Pulmonary artery endothelial cell (primary cell): ENCODE results near the gene SLC27A2. TPM values are rescaled to one million over a fixed set of nuclear protein-coding genes. Genes with fewer than 3 reads are reported as not detected.
A peak's percentile ranks its signal among the peaks of the same experiment; 100 is the strongest.
"Not testable (repeated sequence)": the region's sequence is repeated elsewhere in the genome, so short reads cannot be mapped to it uniquely, and the experiment has no call there.

ENCODE experiments used
- DNase-seq: peaks from one replicate; pipeline ENCODE4 v3.0.0-alpha.2; 2011; ENCODE audit warnings: low read depth, low spot score
- total RNA-seq: library from RNA; depleted of rRNA; stranded (reverse); fragments of >200 nt; gene quantifications from 2 replicates; pipeline ENCODE4 v1.2.3, GENCODE V29; 2014

SLC27A2 gene
- total RNA-seq = 0.11 TPM in 1 of 2 replicates, not detected in the other

DNA sequence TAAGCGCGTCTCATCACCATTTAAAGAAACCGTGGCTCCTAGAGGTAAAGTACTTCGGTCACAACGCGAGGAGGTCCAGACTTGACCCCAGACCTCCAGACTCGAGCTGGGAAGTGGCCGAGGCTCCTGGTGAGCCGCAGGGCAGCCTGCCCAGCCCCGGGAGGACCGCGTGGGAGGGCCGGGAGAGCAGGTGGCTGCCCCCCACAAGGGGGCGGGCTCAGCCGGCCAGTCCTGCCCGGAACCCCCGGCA lies at the start of gene SLC27A2:
Gene SLC27A2 (plus strand): TSS at position 228 of the 250 bp plus-strand sequence. CDS start 232 bp downstream, outside the sequence.
- no peak for DNase-seq

DNA sequence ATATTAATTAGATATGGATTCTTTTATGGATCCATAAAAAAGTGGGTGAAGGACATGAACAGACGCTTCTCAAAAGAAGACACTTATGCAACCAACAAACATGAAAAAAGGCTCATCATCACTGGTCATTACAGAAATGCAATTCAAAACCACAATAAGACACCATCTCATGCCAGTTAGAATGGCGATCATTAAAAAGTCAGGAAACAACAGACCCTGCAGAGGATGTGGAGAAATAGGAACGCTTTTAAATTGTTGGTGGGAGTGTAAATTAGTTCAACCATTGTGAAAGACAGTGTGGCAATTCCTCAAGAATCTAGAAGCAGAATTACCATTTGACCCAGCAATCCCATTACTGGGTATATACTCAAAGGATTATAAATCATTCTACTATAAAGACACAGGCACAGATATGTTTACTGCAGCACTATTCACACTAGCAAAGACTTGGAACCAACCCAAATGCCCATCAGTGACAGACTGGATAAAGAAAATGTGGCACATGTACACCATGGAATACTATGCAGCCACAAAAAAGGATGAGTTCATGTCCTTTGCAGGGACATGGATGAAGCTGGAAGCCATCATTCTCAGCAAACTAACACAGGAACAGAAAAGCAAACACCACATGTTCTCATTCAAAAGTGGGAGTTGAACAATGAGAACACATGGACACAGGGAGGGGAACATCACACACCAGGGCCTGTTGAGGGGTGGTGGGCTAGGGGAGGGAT lies 49.6 kb upstream of the SLC27A2 start:
- not testable (repeated sequence) for DNase-seq

DNA sequence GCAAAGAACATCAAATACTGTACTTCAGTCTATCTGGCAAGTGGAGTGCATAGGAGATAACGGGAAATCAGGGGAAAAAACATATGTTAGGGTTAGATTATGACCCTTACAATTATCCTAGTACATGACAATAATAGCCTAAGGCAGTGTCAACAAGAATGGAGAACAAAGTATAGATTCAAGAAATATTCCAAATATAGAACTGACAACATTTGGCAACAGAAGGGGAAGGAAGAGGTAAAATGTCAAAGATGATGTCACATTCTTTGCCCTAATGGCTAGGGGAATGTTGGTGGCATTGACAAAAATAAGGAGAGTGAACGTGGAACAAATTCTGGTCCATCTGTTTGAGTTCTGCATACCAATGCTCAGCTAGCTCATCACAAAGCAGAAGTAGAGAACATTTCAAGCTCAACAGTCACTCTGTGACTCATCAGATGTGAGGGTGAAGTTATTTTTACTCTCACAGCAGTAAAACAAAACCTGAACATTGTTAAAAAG lies 47.4 kb upstream of the SLC27A2 start:
- no peak for DNase-seq

DNA sequence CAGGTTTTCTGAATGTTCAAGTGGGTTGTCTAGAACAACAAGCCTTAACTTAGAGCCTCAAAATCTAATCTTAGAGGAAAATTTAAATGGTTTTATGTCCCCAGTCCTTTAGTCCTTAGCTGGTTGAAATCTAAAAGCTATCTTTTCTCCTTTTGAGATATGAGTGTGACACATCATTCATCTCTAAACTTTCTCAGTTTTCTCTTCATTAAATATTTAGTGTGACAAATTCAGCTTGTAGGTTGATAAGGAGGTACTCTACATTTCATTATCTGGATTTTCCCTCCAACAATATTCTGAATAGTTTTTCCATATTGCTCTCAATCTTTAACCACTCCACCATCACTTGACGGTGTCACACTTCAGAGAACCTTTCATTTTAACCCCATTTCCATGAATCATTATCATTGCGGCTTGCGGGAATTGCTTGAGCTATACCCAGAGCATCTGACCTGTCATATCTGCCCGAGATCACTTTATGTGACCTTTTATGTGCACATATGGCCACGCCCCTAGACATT lies 46.9 kb upstream of the SLC27A2 start:
- no peak for DNase-seq

DNA sequence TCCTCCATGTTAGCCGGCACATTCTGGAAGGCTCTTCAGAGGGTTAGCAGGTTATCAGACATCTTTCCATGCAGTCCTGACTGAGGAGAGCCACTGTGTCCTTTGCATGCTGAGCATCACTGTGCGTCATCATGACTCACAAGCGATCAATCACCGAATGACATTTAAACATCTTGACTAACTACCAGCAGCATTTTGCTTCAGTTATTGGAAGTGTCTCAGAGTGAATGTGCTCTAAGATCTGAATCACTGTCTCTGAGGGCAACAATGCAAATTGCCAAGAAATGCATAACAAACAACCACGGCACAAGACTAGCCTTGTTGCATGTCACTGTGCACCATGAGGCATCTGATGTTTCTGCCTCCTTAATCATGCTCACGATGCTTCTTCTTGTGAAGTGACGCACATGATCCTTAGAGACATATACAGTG lies 44.6 kb upstream of the SLC27A2 start:
- no peak for DNase-seq

DNA sequence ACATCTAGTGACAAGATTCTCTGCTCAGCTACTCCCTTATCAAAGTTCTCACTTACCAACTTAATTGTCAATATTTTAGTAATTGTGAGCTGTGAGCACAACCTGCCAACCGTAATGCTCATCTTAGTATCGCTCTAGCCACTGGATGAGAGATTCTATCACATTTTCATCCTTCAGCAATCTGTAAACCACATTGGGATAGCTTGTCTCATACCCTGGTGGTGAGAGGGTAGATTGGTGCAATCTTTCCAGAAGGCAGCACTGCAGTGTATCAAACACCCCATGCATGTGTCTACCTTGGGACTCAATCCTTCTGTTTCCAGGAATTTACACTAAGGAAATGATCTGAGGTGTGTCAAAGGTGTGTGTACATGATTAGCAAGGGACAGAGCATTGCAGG lies 44.1 kb upstream of the SLC27A2 start:
- DNase-seq = no peak

DNA sequence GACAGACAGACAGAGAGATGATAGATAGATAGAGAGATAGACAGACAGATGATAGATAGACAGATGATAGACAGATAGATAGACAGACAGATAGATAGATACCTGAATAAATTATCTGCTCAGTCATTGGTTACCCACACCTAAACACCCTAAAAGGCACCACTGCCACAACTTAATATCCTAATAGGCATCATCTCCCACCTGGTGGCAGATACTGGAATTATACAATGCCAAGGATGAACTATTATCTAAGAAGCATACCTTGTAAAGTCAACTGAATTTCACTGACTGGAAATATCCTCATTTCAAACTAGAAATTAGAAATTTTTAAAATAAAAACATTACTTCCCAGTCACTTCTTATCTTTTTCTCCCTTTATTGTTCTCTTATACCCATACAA lies 43.6 kb upstream of the SLC27A2 start:
- no peak for DNase-seq

DNA sequence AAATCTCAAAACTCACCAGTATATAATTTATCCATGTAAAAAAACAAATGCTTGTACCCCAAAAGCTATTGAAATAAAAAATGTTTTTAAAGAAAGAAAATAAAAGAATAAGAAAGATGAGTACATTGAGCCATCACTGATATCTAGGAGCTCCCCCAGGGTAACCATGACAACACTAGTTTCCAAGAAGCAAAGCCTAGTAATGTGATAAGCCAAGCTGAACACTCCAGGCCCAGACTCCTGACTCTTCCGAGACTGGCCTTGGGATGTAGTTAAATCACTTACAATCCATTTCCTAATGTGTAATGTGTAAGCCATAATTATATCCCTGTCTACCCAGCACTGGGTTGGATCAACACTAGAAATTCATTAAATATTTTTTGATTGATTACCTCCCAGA lies 41.9 kb upstream of the SLC27A2 start:
- no peak for DNase-seq

DNA sequence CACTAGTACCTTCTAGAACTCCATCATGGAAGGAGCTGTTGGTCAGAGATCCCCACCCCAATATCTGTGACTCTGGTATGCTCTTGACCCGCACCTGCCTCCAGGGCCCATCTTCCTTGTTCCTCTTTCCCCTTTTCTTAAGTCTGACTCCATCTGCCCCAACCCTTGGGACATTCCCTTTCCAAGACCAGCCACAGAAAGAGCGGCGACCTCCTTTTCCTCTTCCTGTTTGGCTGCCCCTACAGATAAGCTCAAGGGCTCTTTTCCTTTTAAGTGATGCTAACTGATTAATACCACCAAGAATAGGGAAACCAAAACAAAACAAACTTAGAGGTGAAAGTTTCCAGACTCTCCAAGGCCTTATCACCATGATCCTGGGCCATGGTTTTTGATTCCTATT lies 41.0 kb upstream of the SLC27A2 start:
- DNase-seq = no peak

DNA sequence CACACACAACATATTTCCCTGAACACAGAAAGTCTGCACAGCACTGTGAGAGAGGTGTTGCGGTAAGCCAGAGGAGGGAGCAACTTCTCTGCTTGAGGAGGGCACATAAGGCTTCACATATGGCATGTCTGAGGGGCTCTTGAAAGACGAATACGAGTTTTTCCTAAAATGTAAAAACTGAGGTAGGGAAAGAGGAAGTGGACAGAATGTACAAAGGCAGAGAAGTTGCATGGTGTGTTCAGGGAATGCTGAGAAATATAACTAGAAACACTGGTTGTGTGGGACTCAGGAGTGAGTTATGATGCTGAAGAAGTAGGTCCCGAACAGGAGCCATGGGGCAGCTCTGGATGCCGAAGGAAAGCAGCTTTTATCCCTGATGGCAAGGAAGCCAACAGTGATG lies 40.1 kb upstream of the SLC27A2 start:
- no peak for DNase-seq

DNA sequence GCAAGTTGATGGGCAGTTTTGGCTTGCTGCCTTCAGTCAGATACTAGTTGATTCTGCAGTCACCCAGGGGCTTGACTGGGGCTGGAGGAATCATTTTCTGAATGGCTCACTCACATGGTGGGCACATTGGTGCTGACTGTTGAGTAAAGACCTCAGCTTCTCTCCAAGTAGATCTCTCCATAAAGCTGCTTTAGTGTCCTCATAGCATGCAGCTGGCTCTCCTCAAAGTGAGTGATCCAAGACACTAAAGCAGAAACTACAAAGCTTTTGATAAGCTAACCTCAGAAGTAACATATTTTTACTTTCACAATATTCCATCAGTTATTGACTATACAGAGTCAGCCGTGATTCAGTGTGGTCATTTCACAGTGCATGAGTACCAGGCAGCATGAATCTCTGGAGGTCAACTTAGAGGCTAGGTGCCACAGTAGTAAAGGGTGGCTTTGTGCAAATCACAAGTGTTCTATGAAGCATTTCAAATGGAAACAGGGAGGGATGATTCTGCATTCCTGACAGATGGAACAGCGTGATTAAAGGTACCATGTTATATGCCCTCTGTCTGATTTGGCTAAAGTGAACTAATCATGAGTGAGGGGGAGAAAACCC lies 38.6 kb upstream of the SLC27A2 start:
- DNase-seq = no peak

DNA sequence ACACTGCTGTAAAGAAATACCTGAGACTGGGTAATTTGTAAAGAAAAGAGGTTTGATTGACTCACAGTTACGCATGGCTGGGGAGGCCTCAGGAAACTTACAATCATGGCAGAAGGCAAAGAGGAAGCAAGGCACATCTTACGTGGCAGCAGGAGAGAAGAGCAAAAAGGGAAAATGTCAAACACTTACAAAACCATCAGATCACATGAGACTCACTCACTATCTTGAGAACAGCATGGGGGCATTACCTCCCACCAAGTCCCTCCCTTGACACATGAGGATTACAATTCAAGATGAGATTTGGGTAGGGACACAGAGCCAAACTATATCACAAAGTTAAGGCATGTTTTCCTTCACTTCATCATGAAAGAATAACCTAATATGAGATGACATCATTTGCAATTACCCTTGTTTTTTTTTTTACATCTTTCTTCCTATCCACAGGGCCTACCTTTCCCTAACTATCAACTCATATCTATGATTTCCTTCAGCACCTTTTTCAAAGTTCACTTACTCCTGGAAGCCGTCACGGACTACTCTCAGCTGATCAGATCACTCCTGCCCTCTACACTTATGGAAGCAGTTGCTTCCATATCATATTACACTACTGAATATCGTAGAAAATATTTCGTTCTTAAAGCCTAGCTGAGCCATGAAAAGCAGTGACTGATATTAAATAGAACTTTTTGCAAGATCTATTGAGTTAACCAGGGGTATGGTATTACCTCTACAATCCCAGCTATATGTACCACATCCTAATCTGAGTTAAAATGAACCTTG lies 37.5 kb upstream of the SLC27A2 start:
- no peak for DNase-seq

DNA sequence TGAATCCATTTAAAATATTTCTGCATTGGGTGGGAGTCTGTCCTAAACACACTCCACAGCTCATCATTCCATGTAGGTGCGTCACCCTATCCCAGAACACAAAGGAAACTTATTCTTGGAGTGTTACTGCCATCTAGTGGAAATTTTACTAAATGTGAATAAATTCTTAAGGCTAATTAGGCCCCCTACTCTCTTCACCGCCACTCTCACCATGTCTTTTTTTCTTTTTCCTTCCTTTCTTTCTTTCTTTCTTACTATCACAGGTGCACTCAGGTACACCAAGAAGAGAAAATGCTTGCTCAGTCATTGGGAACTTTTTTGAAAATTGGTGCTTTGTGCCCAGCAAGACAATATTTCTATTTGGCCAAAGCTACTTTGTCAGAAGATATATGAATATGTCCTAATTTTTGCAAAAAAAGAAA lies 36.5 kb upstream of the SLC27A2 start:
- peak; percentile 37 for DNase-seq

DNA sequence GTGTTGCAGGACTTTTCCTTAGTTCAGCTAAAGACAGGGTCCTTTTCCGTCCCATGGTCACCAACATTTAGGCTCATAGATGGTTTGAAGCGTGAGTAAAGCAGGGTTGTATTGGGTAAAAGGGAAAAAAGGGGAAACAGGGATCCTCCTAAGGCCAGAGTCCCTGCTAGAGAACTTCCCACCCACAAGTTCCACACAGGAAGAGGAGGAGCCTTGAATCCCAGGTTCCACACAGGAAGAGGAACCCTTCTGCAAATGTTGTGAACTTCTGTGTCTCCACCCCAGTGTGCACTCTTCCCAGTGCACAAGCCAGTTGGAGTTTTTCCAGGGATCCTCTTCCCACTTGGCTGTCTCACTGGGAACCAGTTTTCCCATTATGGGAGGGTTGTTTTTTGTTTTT lies 35.4 kb upstream of the SLC27A2 start:
- DNase-seq = no peak

DNA sequence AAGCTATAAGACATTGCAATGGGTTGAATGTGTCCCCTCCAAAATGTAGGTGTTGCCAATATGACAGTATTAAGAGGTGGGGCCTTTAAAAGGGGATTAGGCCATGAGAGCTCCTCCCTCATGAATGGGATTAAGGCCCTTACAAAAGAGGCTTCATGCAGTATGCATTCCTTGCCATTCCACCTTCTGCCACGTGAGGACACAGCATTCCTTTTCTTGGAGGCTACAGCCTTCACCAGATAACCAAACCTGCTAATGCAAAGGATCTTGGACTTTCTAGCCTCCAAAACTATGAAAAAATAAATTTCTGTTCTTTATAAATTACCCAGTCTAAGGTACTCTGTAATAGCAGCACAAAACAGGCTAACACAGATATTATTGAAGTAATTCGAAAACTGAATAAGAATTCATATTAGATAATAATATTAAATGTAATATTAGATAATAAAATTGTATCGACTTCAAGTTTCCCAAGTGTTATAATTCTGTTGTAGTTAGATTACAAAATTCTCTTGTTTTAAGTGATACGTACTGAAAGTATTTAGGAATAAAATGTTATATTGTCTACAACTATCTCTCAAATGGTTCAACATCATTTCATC lies 33.5 kb upstream of the SLC27A2 start:
- DNase-seq = no peak

DNA sequence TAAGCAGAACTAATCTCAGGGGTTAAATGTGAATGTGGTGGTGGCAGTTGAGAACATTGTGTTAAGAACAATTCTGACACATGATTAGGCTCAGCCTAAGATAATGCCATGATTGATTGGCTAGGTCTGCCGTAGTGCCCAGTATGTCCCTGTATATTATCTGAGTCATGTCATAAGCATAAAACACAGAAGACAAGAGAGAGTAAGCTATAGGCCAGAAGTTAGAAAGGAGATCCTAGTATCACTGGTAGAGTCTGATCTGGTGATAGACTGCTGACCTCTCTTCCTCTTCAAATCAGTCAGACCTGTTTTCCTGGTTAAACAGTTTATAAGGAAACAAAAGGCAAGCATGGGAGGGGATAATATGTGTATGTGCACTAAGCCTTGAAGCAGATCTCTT lies 32.9 kb upstream of the SLC27A2 start:
- DNase-seq = no peak

DNA sequence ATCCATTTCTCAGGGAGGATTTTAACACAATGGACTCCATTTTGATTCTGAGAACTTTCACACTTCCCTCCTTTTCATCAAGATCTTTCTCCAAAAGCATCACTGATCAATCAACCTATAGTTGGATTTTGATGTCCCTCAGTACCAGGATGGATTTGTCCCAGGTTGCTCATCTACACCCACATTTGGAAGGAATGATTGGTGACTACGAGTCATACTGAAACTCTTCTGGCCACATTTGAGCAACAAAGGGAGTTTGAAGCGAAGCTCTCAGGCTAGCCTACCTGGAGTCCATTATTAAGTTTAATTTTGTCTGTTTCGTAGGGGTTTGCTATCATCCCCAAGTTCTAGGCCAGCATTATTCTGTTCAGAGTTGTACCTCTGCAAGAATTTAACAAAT lies 31.6 kb upstream of the SLC27A2 start:
- DNase-seq = no peak

DNA sequence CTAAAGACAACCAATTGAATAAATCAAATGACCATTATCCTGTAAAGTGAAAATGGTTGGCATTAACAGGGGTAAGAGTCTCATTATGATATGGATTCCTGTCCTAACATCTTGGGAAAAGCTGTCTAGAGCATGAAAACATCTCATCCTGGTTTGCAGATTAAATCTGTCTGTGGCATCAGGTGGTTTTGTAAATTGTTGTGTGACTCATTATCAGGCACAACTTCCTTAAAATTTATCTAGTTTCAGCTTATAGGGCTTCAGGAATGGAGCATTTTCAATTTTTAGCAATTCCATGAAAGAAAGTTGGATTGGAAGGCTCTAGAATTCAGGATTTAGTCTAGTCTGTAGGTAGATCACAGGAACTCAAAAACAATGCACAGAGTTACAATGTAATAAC lies 31.1 kb upstream of the SLC27A2 start:
- DNase-seq = no peak

DNA sequence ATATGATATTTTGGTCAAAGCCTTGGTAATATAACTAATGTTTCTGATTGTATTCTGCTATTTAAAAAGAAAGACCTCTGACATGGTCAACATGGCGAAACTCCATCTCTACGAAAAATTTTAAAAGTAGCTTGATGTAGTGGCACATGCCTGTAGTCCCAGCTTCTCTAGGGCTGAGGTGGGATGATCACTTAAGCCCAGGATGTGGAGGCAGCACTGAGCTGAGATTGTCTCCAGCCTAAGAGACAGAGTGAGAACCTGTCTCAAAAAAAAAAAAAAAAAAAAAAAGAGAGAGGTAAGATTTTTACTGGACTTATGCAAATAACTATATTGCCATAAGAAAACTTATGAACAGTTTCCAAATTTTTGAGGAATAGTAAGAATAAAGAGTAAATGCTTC lies 30.5 kb upstream of the SLC27A2 start:
- DNase-seq = no peak

DNA sequence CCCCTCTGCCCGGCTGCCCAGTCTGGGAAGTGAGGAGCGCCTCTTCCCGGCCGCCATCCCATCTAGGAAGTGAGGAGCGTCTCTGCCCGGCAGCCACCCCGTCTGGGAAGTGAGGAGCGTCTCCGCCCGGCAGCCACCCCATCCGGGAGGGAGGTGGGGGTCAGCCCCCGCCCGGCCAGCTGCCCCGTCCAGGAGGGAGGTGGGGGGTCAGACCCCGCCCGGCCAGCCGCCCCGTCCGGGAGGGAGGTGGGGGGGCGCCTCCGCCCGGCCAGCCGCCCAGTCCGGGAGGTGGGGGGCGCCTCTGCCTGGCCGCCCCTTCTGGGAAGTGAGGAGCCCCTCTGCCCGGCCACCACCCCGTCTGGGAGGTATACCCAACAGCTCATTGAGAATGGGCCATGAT lies 23.8 kb upstream of the SLC27A2 start:
- DNase-seq = not testable (repeated sequence)

DNA sequence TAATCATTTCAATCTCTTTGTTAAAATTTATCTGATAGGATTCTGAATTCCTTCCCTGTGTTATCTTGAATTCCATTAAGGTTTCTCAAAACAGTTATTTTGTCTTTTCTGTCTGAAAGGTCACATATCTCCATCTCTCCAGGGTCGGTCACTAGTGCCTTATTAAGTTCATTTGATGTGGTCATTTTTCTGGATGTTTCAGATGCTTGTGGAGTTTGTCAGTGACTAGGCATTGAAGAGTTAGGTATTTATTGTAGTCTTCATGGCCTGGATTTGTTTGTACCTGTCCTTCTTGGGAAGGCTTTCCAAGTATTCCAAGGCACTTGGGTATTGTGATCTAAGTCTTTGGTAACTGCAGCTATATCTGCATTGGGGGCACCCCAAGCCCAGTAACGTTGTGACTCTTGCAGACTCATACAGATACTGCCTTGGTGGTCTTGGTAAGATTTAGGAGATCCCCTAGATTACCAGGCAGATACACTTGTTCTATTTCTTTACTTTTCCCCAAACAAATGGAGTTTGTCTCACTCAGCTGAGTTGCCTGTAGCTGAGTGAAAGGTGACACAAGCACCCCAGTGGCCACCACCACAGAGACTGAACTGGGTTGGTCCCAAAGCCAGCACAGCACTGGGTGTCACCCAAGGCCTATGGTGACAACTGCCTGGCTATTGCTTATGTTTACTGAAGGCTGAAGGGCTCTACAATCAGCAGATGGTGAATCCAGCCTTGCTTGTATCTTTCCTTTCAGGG lies 18.9 kb upstream of the SLC27A2 start:
- no peak for DNase-seq
